ENCODE results near the gene GRB7.
"Not testable (repeated sequence)": the region's sequence is repeated elsewhere in the genome, so short reads cannot be mapped to it uniquely, and the experiment has no call there.

GRB7 gene

DNA sequence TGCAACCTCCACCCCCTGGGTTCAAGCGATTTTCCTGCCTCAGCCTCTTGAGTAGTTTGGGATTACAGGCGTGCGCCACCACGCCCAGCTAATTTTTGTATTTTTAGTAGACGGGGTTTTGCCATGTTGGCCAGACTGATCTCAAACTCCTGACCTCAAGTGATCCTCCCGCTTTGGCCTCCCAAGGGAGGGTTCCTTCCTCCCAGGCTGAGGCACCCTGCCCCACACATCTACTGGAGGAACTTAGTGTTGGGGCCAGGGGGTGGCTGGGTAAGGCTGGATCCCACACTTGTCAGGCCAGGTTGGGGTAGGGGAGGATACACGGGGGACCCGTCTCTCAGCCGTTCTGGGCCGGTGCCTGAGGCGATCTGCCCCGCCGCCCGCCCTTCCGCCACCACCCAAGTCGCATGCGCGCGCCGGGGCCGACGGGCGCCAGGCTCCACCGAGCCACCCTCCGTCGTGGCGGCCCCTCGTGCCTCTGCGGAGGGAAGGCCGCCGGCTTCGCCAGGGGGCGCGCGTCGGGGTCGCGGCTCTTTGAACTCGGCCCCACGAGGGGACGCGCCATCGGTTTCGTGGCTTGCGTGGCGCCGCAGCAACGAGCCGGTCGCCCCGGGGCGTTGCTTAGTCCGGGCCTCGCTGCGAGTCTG lies 15.9 kb downstream of the GRB7 start:
- DNase-seq: no peak

DNA sequence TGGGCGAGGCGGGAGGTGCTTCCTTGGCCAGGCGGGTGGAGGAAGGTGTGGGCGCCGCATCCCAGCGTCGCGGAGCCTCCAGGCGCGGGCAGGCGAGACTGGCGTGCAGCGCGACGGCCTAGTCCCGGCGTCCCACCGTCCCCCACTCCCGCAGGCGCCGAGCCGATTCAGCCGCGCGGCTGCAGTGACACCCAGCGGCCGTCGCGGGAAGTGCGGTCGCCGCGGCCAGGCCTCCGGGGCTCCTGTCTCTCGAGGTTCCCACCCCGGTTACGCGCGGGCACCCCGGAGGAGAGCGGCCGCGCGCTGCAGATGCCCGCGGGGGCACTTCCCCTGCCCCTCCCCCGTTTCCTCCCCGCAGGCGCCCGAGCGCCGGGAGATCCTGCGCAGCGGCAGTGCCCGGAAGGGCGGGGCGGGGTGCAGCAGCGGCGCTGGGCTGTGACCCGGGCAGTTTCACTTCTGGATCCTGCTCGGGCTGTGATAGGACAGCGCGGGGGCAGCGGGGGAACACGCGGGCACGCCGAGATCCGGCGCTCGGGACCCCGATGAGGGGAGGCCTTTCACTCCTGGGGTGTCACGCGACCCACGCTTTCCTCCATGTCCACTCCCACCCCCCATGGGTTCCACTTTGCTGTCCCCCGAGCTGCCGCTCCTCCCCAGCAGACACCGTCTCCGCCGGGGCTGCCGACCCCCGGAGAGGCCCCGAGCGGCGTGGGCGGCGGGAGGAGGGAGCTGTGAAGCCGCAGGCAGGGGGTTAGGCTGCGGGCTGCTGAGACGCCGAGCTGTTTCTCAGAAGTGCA lies 16.6 kb downstream of the GRB7 start:
- DNase-seq: peak; percentile 83

DNA sequence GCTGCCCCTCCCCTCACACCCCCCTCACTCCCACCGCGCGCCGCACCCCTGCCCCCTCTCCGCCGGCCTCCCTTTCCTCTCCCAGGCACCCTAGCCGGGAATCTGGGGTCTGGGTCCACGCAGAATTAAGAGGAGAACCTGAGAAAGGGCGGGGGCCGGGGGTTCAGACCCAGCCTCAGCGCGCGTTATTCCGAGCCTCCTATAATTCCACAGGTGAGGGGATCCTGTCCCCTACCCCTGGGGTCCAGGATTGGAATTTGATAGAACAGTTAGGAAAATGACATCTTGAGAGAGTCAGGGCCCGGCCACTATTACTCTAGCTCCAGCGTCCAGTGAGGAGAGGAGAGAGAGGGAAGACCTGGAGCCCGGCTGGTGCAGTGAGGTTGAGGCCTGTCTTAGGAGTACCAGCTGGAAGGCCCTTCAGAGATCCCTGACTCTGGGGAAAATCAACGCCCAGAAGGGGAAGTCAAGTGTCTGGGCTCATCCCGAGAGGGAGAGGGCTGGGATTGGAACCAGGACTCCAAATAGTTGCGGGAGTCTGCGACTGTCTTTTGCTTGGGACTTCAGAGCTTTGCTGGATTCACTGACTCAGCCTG lies 17.3 kb downstream of the GRB7 start:
- DNase-seq: no peak

DNA sequence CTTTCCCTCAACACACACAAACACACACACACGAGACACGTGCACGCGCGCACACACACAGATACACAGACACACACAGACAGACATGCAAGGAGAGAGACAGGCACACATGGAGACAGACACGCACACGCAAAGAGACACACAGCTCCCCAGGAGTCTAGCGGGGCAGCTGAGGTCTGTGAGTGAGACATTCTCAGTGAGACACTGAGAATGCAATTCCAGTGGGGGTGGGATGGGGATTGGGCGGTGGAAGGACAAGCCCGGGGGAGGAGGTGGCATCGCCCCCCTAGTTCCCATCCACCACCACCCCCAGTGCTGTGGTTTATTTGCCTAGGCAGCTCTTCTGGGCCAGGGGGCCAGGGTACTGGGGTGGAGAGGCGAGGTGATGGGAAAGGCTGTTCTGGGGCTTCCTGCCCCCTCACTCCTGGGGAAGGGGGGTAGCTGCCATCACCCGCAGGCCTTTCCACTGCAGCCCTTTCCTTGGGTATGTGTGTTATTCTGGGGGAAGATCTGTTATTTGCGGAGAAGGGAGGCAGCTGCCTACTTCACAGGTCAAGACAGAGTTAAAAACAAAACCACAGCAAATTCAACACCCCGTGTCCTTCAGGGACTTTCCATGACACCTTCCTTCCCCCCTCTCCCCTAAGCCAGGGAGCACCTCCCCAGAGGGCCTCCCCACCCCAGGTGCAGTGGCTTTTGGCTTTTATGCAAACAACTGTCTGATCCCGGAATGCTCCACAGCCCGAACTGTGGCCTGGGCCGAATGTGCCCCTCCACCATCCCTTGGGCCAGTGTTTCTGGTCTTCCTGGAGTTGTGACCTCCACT lies 18.0 kb downstream of the GRB7 start:
- peak; percentile 63 for DNase-seq

DNA sequence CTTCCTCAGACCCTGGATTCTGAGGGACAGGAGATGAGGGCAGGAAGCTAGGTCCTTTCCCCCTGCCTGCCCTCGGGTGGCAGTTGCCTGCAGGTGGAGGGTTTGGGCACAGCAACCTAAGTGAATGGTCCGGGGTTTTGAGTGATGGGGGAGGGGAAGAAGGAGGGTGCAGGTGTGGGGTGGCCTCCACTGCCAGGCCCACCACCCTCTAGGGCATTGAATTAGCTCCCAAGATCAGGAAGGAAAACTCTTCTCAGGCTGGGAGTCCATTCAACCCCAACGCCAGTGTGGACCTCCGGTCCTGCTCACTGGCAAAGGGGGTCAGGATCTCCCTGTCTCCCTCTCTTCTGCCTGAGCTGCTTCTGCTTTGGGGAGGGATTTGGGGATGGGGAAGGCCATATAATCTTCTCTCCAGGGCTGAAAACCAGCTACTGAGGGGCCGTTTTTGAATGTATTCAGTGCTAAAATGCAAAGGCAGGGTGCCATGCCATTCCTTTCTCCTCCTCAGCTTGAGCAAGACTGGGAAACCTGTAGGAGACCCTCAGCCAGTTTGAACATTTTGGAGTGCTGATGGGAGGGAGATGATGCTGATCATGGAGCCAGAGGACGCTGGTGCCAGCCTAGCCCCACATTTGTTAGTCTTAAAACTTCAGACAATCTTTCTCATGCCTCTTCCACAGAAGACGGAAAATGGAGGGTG lies 18.8 kb downstream of the GRB7 start:
- DNase-seq: no peak

DNA sequence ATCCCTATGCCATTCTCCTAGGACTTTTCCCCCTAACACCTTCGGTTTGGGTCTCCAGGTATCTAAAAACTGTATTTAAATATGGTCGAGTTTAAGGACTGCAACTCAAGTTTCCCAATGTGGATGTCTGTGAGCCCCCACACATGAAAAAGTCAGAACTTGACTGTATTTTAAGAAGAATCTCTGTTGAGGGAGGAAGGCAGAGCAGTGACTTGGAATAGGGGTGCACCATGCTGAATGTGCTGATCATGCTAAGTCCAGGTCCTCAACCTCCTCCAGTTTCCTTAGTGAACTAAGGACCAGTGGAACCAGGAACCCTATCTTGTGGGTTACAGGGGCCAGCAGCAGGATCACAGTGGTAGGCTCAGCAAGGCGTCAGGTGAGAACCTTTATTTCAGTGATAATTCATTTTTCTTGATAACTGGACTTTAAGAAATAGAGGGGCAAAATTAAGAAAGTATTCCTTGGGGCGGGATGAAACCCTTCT lies 19.5 kb downstream of the GRB7 start:
- no peak for DNase-seq

DNA sequence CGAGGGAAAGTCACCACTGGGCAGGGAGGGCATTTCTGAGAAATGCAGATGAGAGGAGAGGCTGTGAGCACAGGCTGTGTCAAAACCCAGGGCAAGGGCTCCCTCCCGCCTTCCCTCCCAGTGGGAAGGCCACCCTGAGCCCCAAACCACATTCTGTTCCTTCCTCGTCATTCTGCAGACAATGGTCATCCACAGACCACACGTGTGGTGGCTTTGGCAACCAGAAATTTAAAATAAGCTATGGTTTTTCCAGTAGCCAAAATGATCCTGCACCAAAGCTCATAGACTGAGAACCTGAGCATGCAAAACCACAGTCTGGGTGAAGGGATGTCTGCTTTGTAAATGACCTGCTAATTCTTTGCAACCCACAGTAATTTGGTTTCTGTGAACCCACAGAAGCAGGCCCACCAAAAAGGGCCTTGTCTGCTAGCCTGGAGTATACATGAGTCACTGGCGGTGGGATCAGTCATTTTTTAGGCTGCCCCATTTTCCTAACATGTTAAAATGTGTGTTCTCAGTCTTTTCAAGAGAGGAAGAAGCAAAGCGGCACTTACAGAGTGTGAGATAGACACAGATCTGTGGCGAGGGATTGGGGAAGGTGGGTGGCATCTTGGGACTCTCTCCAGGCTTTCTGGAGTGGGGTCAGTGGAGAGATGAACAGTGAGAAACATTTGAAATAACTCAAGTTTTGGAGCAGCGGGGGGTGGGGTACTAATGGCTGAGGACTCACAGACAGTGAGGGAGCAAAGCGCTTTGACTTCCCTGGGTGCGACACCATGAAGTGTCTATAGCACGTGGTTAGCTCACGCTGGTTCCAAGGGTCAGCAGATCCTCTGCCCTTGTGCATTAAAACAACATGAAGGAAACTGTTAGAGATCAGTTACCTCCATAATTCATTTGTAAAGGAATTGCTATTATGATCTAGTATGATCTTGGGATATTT lies 20.5 kb downstream of the GRB7 start:
- DNase-seq: peak; percentile 80

DNA sequence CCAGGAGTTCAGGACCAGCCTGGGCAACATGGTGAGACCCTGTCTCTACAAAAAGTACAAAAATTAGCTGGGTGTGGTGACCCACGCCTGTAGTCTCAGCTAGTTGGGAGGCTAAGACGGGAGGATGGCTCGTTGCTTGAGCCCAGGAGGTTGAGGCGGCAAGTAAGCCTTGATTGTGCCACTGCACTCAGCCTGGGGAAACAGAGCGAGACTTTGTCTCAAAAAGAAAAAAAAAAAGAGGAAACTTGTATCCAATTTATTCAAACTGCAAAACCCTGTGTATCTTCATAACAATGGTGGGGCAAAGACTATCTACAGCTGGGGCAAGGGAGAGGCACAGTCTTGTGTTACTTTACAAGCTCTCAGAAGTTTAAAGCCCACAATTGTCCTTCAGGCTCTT lies 21.5 kb downstream of the GRB7 start:
- no peak for DNase-seq

DNA sequence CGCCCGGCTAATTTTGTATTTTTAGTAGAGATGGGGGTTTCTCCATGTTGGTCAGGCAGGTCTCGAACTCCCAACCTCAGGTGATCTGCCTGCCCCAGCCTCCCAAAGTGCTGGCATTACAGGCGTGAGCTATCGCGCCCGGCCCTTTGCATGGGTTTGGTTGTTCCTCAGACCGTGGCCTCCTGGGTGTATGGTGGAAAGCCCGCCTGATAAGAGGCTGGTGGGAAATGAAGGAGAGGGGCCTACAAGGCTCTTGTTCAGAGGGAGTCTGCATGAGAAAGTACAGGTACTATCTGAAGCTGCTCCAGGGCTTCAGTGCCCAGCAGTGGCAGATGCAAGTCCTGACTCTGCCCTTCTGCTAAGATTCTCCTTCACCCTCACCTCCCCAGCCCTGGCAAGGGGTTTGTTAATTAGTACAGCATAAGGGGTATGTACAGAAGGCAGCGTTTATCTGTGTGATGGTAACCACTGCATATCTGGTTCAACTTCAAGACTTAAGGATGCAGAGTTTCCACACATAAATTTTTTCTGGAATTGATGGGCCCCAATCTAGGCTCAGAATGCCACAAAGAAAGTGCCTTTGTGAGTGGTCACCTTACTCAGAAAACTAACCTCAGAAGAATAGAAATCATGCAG lies 24.2 kb downstream of the GRB7 start:
- peak; percentile 37 for DNase-seq

DNA sequence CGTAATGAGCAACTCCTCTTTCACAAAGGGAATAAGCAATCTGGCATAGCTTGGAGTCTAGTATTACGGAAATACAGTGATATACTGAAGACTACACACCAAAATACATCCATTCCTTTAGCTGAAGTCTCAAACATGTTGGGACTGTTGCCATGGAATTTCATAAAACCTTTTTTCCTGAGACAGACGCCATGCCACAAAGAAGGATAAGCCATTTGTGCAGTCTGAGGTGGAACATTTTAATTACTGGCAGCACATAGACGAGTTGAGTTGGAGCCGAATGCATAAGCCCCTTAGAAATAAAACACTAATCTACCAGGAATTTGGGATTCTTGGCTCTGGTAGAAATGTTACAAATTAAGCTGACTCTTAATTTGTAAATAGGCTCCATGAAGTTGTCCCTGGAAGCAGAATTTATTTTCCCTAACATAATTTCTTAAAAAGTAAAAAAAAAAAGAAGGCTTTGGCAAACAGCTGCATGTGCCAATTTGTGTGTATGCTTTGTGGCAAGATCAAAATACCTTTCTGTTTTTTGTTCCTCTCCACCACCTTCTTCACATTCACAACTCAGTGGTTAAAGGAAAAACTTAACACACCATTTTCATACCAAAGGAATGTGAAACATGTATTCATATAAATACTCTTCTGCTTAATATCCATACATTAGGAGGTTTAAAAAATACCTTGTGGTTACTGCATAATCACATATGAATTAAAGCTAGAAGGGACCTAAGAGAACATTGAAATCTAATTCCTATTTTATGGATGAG lies 25.5 kb downstream of the GRB7 start:
- DNase-seq: peak; percentile 93

DNA sequence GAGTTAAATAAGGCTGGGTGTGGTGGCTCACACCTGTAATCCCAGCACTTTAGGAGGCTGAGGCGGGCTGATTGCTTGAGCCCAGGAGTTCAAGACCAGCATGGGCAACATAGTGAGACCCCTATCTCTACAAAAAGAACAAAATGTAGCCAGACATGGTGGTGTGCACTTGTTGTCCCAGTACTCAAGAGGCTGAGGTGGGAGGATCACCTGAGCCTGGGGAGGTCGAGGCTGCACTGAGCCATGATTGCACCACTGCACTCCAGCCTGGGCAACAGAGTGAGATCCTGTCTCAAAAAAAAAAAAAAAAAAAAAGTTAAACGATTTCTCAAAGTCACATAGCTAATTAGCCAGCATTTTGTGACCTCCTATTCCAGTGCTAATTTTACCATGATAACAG lies 26.4 kb downstream of the GRB7 start:
- not testable (repeated sequence) for DNase-seq

DNA sequence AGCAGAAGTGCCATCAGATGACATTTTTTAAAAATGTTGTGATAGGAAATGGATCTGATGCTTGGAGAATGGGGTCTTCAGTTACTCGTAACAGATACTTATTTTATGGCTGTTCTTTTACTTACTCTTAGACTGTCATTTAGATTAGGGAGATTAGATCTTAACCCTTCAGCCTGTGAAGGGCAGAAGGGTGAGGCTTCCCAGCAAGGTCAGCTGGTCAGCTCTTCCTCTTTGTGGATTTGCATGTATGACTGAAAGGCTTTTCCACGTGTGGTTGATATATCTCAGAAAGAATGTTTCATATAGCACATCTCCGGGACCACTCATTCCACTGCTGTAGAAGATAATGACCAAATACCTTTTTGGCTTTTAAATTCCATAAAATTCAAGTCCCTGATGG lies 27.4 kb downstream of the GRB7 start:
- DNase-seq: no peak

DNA sequence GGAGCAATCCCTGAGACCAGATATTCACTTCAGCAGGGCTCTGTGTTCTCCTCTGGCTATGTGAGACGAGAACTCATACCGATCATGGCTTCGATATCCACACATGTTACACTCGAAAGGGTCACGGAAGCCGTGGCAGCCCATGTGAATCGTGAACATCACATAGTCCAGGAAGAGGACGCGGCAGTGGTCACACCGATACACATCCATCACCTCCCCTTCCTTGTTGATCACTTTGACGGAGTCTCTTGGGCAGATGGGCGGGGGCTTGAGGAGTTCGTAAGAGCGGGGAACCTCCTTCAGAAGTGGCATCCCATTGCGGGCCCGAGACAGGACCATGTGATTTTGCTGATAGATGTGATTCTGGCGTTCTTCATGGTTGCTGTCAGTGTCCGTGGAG lies 28.0 kb downstream of the GRB7 start:
- no peak for DNase-seq

DNA sequence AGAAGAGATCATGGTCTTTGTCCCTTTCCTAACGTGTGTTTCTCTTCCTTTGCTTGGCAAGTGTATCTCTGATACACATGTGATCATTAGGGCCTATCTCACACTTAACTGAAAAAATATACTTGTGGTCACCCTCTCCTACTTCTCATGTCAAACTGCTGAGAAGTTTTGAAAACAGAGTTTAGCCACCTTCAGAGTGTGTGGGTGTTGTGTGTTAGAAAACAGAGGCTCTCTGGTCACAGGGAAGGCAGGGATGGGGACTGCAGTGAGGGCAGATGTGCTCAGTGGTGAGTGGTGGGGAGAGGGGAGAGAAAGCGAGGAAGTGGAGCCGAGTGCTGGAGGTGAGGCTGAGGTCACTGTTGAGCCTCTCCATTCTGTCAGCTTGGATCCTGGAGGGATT lies 29.4 kb downstream of the GRB7 start:
- DNase-seq: no peak

DNA sequence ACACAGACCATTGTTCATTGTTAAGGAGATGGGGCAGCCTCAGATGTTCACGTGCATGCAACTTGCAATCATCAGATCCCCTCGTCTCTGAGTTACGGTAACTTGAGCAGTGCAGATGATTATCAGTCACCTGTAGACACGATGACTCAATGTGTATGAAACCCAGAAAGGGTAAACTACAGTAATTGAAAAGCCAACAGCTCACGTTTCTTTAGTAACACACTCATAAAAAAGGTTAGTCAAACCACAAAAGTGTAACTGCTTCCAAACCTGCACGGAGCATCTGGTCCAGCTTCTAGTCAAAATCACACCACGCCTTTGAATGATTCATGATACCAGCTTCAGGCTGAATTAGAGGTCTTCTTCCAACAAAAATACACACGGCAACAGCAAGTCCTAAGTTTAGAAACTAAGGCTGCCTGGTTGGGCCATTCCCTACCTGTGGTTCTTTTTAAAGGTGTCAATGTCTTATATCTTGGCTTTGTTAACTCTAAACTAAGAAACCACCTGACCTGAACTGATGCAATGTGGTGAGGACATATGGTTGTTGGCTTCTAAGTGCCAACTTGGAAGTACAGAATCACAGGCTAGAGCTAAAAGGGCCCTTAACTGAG lies 32.3 kb downstream of the GRB7 start:
- peak; percentile 33 for DNase-seq

DNA sequence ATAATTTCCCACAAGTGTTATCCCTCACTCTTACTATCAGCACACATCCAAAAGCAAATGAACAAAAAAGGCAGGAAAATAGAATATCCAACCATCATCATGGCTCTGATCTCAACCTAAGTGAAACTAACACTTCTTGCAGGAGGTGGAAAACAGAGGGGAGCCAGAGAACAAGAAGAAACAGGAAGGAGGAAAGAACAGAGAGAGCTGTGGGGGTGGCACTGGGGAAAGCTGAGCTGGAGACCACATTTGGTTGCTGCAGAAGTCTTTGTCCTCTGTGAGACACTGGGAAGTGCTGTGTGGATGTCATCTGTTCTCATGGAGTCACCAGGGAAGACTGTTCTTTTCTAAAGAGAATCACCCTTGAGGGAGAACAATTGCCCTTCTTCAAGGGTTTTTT lies 34.7 kb downstream of the GRB7 start:
- DNase-seq: no peak

DNA sequence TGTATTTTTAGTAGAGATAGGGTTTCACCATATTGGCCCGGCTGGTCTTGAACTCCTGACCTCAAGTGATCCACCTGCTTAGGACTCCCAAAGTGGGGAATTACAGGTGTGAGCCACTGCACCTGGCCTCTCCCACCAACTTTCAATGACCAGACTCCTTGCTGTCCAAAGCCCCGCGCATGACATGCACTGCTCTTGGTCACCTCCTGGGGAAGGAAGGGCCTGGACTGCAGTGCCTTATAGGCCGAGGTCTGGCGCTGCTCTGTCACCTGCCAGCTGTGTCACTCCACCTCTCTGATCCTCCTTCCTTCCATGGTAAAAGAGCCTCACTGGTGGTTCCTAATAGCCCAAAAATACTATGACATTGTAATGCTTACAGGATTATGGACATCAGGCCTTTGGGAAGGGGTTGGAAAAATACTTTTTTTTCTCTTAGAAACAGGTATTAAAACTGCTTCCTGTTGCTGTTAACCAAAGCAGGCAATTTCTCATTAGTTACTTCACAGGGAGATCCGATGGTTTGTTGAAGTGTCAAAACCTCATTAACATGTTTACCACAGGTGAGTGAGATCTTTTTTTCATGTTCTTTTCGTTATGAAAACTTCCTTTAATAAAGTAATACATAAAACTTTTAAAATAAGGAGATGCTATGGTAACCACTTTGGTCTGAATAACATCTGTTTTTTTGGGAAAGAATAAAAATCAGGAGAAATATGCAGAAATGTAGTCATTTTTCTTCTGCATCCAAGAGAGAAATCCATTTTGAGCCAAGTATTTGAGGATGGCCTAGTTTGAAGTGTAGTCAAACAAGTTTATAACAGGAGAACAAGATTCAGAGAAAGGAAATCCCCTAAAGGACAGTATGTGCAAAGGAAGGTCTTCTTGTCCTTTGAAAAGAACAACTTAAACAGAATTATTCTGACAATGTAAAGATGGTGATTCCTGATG lies 35.5 kb downstream of the GRB7 start:
- DNase-seq: no peak

DNA sequence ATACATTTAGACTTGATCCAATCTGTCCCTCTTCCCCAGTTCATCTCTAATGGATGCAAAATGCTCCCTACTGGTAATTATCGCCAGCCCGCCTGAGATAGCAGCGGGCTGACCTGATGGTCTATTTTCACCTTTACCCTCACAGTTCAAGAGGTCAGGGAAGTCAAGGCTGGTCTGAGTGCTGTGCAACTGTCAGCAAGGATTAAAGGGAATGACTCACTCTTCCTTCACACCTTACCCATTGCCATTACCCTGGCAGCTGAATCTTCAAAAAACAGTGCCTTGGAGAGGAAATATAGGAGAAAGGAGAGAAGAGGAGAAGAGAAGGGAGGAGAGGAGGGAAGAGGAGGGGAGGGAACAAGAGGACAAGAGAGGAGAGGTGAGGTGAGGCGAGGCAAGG lies 36.3 kb downstream of the GRB7 start:
- no peak for DNase-seq
